H1 (cell line): ENCODE measurements around the gene MCFD2. TPM values are rescaled to one million over a fixed set of nuclear protein-coding genes. Genes with fewer than 3 reads are reported as not detected.

ENCODE experiments used
- CTCF ChIA-PET: fragments of 300-600 bp; sonication (Branson Sonifier 250); formaldehyde crosslinking; loops from one replicate; lab custom pipeline; 2021; ENCODE audit not compliant: partially characterized antibody; lab: Charles Lee
- POLR2A ChIA-PET: fragments of 300-600 bp; sonication (Branson Sonifier 250); formaldehyde crosslinking; loops from one replicate; lab custom pipeline; 2021; ENCODE audit warnings: inconsistent platforms; ENCODE audit not compliant: partially characterized antibody; lab: Charles Lee
- DNase-seq, 2 experiments: peaks; one replicate each; pipeline versions ENCODE4 v3.0.0 to v3.0.0-alpha.2; 2010 to 2022; ENCODE audit warnings: low spot score in 2 of 2, low read depth in 1 of 2, mixed read lengths in 1 of 2
- FAIRE-seq: peaks from 2 replicates; lab custom pipeline; 2011; peaks lifted over from hg19 to GRCh38; lab: Jason Lieb, UNC
- H2AFZ ChIP-seq: 2 replicates; pipeline ENCODE4 v1.8.1; 2012; ENCODE audit warnings: low read length, inconsistent platforms
- H2AK5ac ChIP-seq: 2 replicates; pipeline ENCODE4 v1.6.1; 2013; ENCODE audit warnings: low read depth, low read length
- H2BK120ac ChIP-seq: replicated peaks from 2 replicates; pipeline ENCODE3; 2013; ENCODE audit warnings: low read depth, low read length, inconsistent platforms
- H2BK12ac ChIP-seq: 2 replicates; pipeline ENCODE4 v1.6.1; 2013; ENCODE audit warnings: low read depth, low read length
- H2BK15ac ChIP-seq: 2 replicates; pipeline ENCODE4 v1.6.1; 2013; ENCODE audit warnings: low read length
- H2BK20ac ChIP-seq: 2 replicates; pipeline ENCODE4 v1.6.1; 2013; ENCODE audit warnings: low read length
- H2BK5ac ChIP-seq: 2 replicates; pipeline ENCODE4 v1.6.1; 2013; ENCODE audit warnings: low read depth, low read length
- H3K14ac ChIP-seq: 2 replicates; pipeline ENCODE4 v1.6.1; 2013; ENCODE audit warnings: inconsistent platforms; ENCODE audit not compliant: insufficient read length
- H3K18ac ChIP-seq: 2 replicates; pipeline ENCODE4 v1.6.1; 2013; ENCODE audit warnings: low read length; ENCODE audit errors: extremely low read depth
- H3K23ac ChIP-seq: 2 replicates; pipeline ENCODE4 v1.6.1; 2013; ENCODE audit warnings: inconsistent platforms; ENCODE audit not compliant: insufficient read length
- H3K23me2 ChIP-seq: 2 replicates; pipeline ENCODE4 v1.6.1; 2013; ENCODE audit warnings: low read depth, low read length
- H3K27ac ChIP-seq: 2 replicates; pipeline ENCODE4 v1.6.1; 2011; ENCODE audit warnings: low read depth, low read length, inconsistent platforms
- H3K27me3 ChIP-seq, 4 experiments: replicated peaks in 1 of 4; 1 replicate in 1 of 4; 2 replicates in 3 of 4; pipeline versions ENCODE4 v1.6.1 to v1.8.1; 2011 to 2013; ENCODE audit warnings: low read length in 3 of 4, mild to moderate bottlenecking in 3 of 4, inconsistent platforms in 2 of 4, mixed read lengths in 2 of 4, moderate library complexity in 1 of 4; ENCODE audit not compliant: control insufficient read depth in 3 of 4, insufficient read depth in 3 of 4; ENCODE audit errors: extremely low read depth in 1 of 4
- H3K36me3 ChIP-seq, 4 experiments: 2 replicates each; pipeline versions ENCODE4 v1.6.1 to v1.8.1; 2011 to 2013; ENCODE audit warnings: mild to moderate bottlenecking in 4 of 4, low read length in 3 of 4, moderate library complexity in 2 of 4, control low read depth in 1 of 4, inconsistent platforms in 1 of 4; ENCODE audit not compliant: insufficient read depth in 4 of 4, control insufficient read depth in 2 of 4
- H3K4ac ChIP-seq: replicated peaks from 2 replicates; pipeline ENCODE3; 2013; ENCODE audit warnings: low read length, low read depth, mixed read lengths, inconsistent platforms; ENCODE audit not compliant: insufficient read length
- H3K4me1 ChIP-seq, 4 experiments: replicated peaks in 1 of 4; 1 replicate in 1 of 4; 2 replicates in 3 of 4; pipeline versions ENCODE4 v1.6.1 to v1.8.1; 2011 to 2013; ENCODE audit warnings: low read length in 3 of 4, inconsistent platforms in 2 of 4, mixed read lengths in 1 of 4; ENCODE audit not compliant: insufficient read depth in 4 of 4, control insufficient read depth in 3 of 4
- H3K4me2 ChIP-seq, 2 experiments: 2 replicates each; pipeline versions ENCODE4 v1.6.1 to v1.8.1; 2011 to 2013; ENCODE audit warnings: low read depth in 2 of 2, low read length in 2 of 2, control low read depth in 1 of 2, inconsistent platforms in 1 of 2, mild to moderate bottlenecking in 1 of 2; ENCODE audit not compliant: insufficient read depth in 1 of 2
- H3K4me3 ChIP-seq, 4 experiments: fragments of 200-600, 300-600 bp in 1 of 4; sonication (generic), shearing (Covaris generic), sonication (Bioruptor Twin) in 1 of 4; 2 replicates each; pipeline versions ENCODE4 v1.5.1 to v1.8.1; 2011 to 2016; ENCODE audit warnings: low read length in 4 of 4, low read depth in 3 of 4, control low read depth in 2 of 4, inconsistent platforms in 2 of 4, mild to moderate bottlenecking in 2 of 4, mixed read lengths in 1 of 4, moderate library complexity in 1 of 4; ENCODE audit not compliant: insufficient read depth in 2 of 4; ENCODE audit errors: extremely low read depth in 1 of 4
- H3K56ac ChIP-seq: replicated peaks from 2 replicates; pipeline ENCODE3; 2013; ENCODE audit warnings: low read depth, mild to moderate bottlenecking, mixed read lengths, low read length, inconsistent platforms; ENCODE audit not compliant: insufficient read length
- H3K79me1 ChIP-seq: 2 replicates; pipeline ENCODE4 v1.6.1; 2013; ENCODE audit warnings: low read depth, low read length, control low read depth
- H3K79me2 ChIP-seq, 2 experiments: 2 replicates each; pipeline versions ENCODE4 v1.6.1 to v1.8.1; 2012 to 2013; ENCODE audit warnings: low read length in 2 of 2, mild to moderate bottlenecking in 2 of 2, inconsistent platforms in 1 of 2; ENCODE audit not compliant: insufficient read depth in 2 of 2, control insufficient read depth in 1 of 2
- H3K9ac ChIP-seq, 4 experiments: replicated peaks in 1 of 4; 1 replicate in 1 of 4; 2 replicates in 3 of 4; pipeline versions ENCODE4 v1.6.1 to v1.8.1; 2011 to 2013; ENCODE audit warnings: low read depth in 3 of 4, low read length in 3 of 4, control low read depth in 2 of 4, mild to moderate bottlenecking in 2 of 4, moderate library complexity in 2 of 4, inconsistent platforms in 1 of 4; ENCODE audit errors: extremely low read depth in 1 of 4
- H3K9me3 ChIP-seq, 2 experiments: 2 replicates each; pipeline versions ENCODE4 v1.6.1 to v1.8.1; 2012 to 2013; ENCODE audit warnings: mild to moderate bottlenecking in 2 of 2, moderate library complexity in 2 of 2, control low read depth in 1 of 2, inconsistent platforms in 1 of 2, low read depth in 1 of 2, low read length in 1 of 2, mixed read lengths in 1 of 2; ENCODE audit not compliant: insufficient read depth in 2 of 2
- H4K20me1 ChIP-seq, 2 experiments: replicated peaks in 1 of 2; 2 replicates each; pipeline versions ENCODE3 to v1.8.1; 2011 to 2013; ENCODE audit warnings: inconsistent platforms in 2 of 2, low read length in 2 of 2, mild to moderate bottlenecking in 1 of 2; ENCODE audit not compliant: insufficient read depth in 2 of 2, control insufficient read depth in 1 of 2
- H4K5ac ChIP-seq: 2 replicates; pipeline ENCODE4 v1.6.1; 2013; ENCODE audit warnings: low read length, low read depth, mixed read lengths, inconsistent platforms; ENCODE audit not compliant: insufficient read length
- H4K8ac ChIP-seq: 2 replicates; pipeline ENCODE4 v1.8.0; 2013; ENCODE audit warnings: mild to moderate bottlenecking, moderate library complexity, low read length, inconsistent platforms; ENCODE audit not compliant: insufficient read depth; ENCODE audit errors: extremely low read depth
- H4K91ac ChIP-seq: replicated peaks from 2 replicates; pipeline ENCODE3; 2013; ENCODE audit warnings: low read length, mixed read lengths, inconsistent platforms; ENCODE audit not compliant: insufficient read length
- WGBS, 2 experiments: shearing (Covaris generic) in 1 of 2; methylation state at CpG; one replicate each; pipeline versions ENCODE4 v1.1.6 to v1.1.7; 2013 to 2015; ENCODE audit warnings: low lambda C conversion rate in 2 of 2, mixed read lengths in 2 of 2, inconsistent platforms in 1 of 2, low coverage in 1 of 2, missing lambda C conversion rate in 1 of 2; ENCODE audit not compliant: insufficient replicate concordance in 2 of 2, insufficient coverage in 1 of 2, insufficient read length in 1 of 2; ENCODE audit errors: extremely low coverage in 1 of 2, missing lambda C conversion rate in 1 of 2; 5-methylcytosine and 5-hydroxymethylcytosine counted together
- polyA plus RNA-seq, 7 experiments: library from polyadenylated mRNA; depleted of rRNA in 3 of 7; stranded (reverse) in 5 of 7; unstranded in 2 of 7; fragments of >200 nt in 5 of 7; fragments of 200-250 nt in 2 of 7; gene quantifications; 1 replicate in 5 of 7; 2 replicates in 1 of 7; 4 replicates in 1 of 7; pipeline versions ENCODE4 v1.2.1 to v1.2.3, GENCODE V29; 2011 to 2013; ENCODE audit warnings: missing spikeins in 2 of 7, mixed read lengths in 2 of 7
- total RNA-seq: library from RNA; stranded (reverse); fragmentation: NEBNext Ultra II Directional; extraction: Animal tissue kit (Norgen Biotek cat#: 25700); gene quantifications from 2 replicates; pipeline ENCODE4 v1.2.1, GENCODE V29; 2021

MCFD2 gene
- total and polyA plus RNA-seq, 2 of the 8 experiments (the other 6 are each of a cell fraction or from before 2014, with no cell fraction given), result 35.2 to 76.2 TPM

GRCh38 chr2:46898024-46898423 lies 17.6 kb downstream of the MCFD2 start:
- Histone ChIP-seq H3K56ac (no peak overlapping the region), H3K23ac (no peak overlapping the region), H2BK20ac (no peak overlapping the region), H3K4me3 (no peak overlapping the region), H4K8ac (no peak overlapping the region), H3K14ac (no peak overlapping the region), H3K27ac (no peak overlapping the region), H3K18ac (no peak overlapping the region), H2BK15ac (no peak overlapping the region), H2AK5ac (no peak overlapping the region), H3K79me2 (no peaks in the 10 kb centered on the region), H3K4me1 (no peaks in the 10 kb centered on the region), H4K5ac (no peak overlapping the region), H3K23me2 (no peaks in the 10 kb centered on the region), H2BK120ac (no peak overlapping the region), H2AFZ (no peak overlapping the region), H2BK5ac (no peak overlapping the region), H3K36me3 (no peaks in the 10 kb centered on the region), H4K91ac (no peak overlapping the region), H3K9me3 (no peaks in the 10 kb centered on the region), H4K20me1 (peaks cover 0 to 2% of the 10 kb centered on the region in 2 experiments), H3K79me1 (no peaks in the 10 kb centered on the region), H3K27me3 (no peaks in the 10 kb centered on the region), H3K4ac (no peak overlapping the region), H3K9ac (no peak overlapping the region), H3K4me2 (no peak overlapping the region), H2BK12ac (no peak overlapping the region)
- CTCF ChIA-PET, result interaction anchor here (0.6 to 1.1 kb wide), 2 partner anchors 16 to 229 kb away, joined by 3 read pairs; no protein-coding TSS in a partner anchor
- FAIRE-seq (no peak), DNase-seq (no peak)
- POLR2A ChIA-PET, result no interaction called here
- whole genome bisulfite sequencing, 2 experiments, result 79% methylated on average over 5 of the region's 5 CpGs; no CpG with 5 or more reads in 1 of the 2 experiments
